Body of pancreas (tissue), 4 donors: ENCODE measurements around the gene ARHGEF28. TPM values are rescaled to one million over a fixed set of nuclear protein-coding genes. Genes with fewer than 3 reads are reported as not detected.

Experiments used
- ATAC-seq: fragments of 150-250 bp; one replicate; pipeline ENCODE4 v1.9.1; 2016
- DNase-seq, 4 donors: peaks; one replicate each; pipeline ENCODE4 v3.0.0-alpha.2; 2019
- H3K27ac ChIP-seq, 4 donors: fragments of 200-600 bp; sonication (generic); 1 replicate in 3 of 4; 2 replicates in 1 of 4; pipeline versions ENCODE4 v1.5.1 to v1.6.1; 2016 to 2019; ENCODE audit warnings: mild to moderate bottlenecking in 1 of 4, mixed read lengths in 1 of 4, moderate library complexity in 1 of 4
- H3K27me3 ChIP-seq, 2 donors: fragments of 200-600 bp; sonication (generic); one replicate each; pipeline ENCODE4 v1.6.0; 2016; ENCODE audit warnings: mild to moderate bottlenecking in 1 of 2
- H3K36me3 ChIP-seq, 2 donors: fragments of 200-600 bp; sonication (generic); replicated peaks in 1 of 2; 2 replicates each; pipeline ENCODE4 v1.5.1; 2016; ENCODE audit warnings: low read depth in 2 of 2; ENCODE audit not compliant: insufficient read depth in 1 of 2
- H3K4me1 ChIP-seq: fragments of 200-600 bp; sonication (generic); one replicate; pipeline ENCODE4 v1.6.0; 2016
- H3K4me3 ChIP-seq, 2 donors: fragments of 200-600 bp; sonication (generic); 1 replicate in 1 of 2; 2 replicates in 1 of 2; pipeline ENCODE4 v1.5.1; 2016 to 2019
- H3K9me3 ChIP-seq, 3 donors: fragments of 200-600 bp; sonication (generic); 1 replicate in 2 of 3; 2 replicates in 1 of 3; pipeline ENCODE4 v1.5.1; 2016
- CTCF ChIP-seq, 7 experiments: fragments of 450-650 bp in 4 of 7; fragments of 200-600 bp in 3 of 7; sonication (generic) in 3 of 7; IDR thresholded peaks; one replicate each; pipeline ENCODE4 v1.5.1; 2016 to 2019; ENCODE audit warnings: antibody characterized with exemption in 7 of 7
- POLR2A ChIP-seq, 3 donors: fragments of 450-650 bp; IDR thresholded peaks; one replicate each; pipeline ENCODE4 v1.6.1; 2016; ENCODE audit warnings: antibody characterized with exemption in 3 of 3, mild to moderate bottlenecking in 2 of 3
- WGBS, 2 donors: methylation state at CpG; one replicate each; pipeline ENCODE4 v1.1.5; 2017; 5-methylcytosine and 5-hydroxymethylcytosine counted together
- intact Hi-C: fragments of 100-400 bp; cut with DNase I; formaldehyde crosslinking; loops from one replicate; pipeline ENCODE4 v1.15.1; 2023
- total RNA-seq, 2 donors: library from RNA; depleted of rRNA; stranded (reverse); fragments of >200 nt; gene quantifications; one replicate each; pipeline ENCODE4 v1.1.0, GENCODE V29; 2016

Gene ARHGEF28
- total RNA-seq, 2 donors from 2014 or later, result 63.0 to 67.2 TPM

- no peak for DNase-seq
- intact Hi-C loops, result no loop called here
- no peak for ATAC-seq
- WGBS, 2 donors, result 87 to 95% methylated on average over 2 of the region's 2 CpGs
- Histone ChIP-seq H3K27ac (no peak overlapping the region), H3K27me3 (no peaks in the 10 kb centered on the region), H3K4me1 (no peaks in the 10 kb centered on the region), H3K9me3 (no peaks in the 10 kb centered on the region), H3K36me3 (no peaks in the 10 kb centered on the region), H3K4me3 (no peak overlapping the region)
- no peak for TF ChIP-seq CTCF (IDR thresholded peaks at IDR 0.05)
- no peak for TF ChIP-seq POLR2A (IDR thresholded peaks at IDR 0.05)
Observed at GRCh38 chr5:73968246-73968645, 342.2 kb downstream of the ARHGEF28 start.

- no peaks in the 10 kb centered on the region for H3K36me3 ChIP-seq
- no peaks in the 10 kb centered on the region for H3K9me3 ChIP-seq
- intact Hi-C loops, result no loop called here
- no peak for ATAC-seq
- no peaks in the 10 kb centered on the region for H3K4me1 ChIP-seq
- no peaks in the 10 kb centered on the region for H3K27me3 ChIP-seq
- no peak overlapping the region for H3K27ac ChIP-seq
- TF ChIP-seq CTCF (IDR thresholded peaks at IDR 0.05) (no peak), POLR2A (IDR thresholded peaks at IDR 0.05) (no peak)
- 44 to 56% methylated on average over 8 of the region's 8 CpGs for WGBS, 2 donors
- no peak for DNase-seq
- no peak overlapping the region for H3K4me3 ChIP-seq
Observed at GRCh38 chr5:73968729-73969128, 342.7 kb downstream of the ARHGEF28 start.

DNA sequence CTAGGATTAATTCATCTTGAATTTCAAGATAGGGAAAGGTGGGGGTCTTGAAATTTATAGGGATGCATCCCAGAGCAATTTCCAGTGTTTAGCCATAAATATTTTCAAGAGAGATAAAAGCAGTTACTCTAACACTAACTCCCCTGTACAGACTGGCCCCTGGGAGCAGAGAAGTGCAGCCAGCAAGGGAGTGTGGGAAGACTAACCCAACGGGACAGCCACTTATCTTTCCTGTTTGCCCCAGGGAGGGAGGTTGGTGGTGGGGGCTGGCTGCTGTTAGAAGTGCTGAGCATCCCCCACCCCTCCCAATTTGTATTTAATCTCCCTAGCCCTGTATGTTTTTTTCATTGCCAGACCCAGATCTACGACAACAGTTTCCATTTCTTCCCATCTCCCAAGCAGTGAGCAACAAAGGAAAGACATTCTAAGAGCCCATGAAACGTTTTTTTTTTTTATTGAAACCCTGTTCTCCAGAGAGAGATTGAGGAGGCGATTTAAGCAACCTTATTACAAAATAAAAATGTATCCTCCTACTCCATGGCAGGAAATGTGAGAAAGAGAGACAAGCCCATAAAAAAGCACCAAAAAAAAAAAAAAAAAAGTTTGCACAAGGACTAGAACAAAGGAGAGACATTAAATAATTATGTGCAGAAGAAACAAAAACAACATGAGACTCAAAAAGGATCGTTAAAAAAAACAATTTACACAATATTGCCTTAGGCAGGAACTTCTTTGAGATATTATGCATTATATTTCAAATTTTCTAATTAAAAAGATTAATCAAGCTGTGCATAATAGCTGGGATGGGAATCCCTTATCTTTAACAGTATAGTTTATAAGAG lies 343.4 kb downstream of the ARHGEF28 start:
- H3K36me3 ChIP-seq, result no peaks in the 10 kb centered on the region
- H3K27ac ChIP-seq, result no peak overlapping the region
- H3K27me3 ChIP-seq, result no peaks in the 10 kb centered on the region
- WGBS, 2 donors, result 38 to 45% methylated on average over 5 of the region's 5 CpGs
- no peaks in the 10 kb centered on the region for H3K9me3 ChIP-seq
- intact Hi-C loops, result no loop called here
- no peak for DNase-seq
- ATAC-seq, result no peak
- peaks cover 2% of the 10 kb centered on the region for H3K4me1 ChIP-seq
- no peak overlapping the region for H3K4me3 ChIP-seq
- no peak for TF ChIP-seq POLR2A (IDR thresholded peaks at IDR 0.05)
- TF ChIP-seq CTCF (IDR thresholded peaks at IDR 0.05), result no peak

DNA sequence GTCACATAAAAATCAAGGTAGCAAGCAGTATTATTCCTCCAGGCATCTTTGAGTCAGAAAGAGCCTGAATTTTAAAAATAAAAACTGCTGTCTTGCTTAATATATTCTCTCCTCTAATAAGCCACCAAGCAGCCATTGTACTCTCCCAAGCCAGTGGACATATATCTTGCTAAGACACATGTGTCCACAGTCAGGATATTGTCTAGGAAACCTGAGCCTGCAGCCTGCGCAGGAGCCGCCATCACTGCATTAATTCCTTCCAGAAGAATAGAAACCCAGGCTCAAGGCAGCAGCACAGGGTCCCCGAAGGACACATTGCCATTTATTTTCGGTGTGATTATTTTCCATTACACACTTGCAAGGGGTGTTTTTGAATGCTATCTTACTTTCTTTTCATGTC lies 345.3 kb downstream of the ARHGEF28 start:
- ATAC-seq, result no peak
- no peak for DNase-seq
- Histone ChIP-seq H3K9me3 (no peaks in the 10 kb centered on the region), H3K36me3 (no peaks in the 10 kb centered on the region), H3K4me1 (peaks cover 6% of the 10 kb centered on the region), H3K27ac (no peak overlapping the region), H3K4me3 (no peak overlapping the region), H3K27me3 (no peaks in the 10 kb centered on the region)
- intact Hi-C loops, result no loop called here
- 91 to 95% methylated on average over 4 of the region's 4 CpGs for WGBS, 2 donors
- TF ChIP-seq POLR2A (IDR thresholded peaks at IDR 0.05) (no peak), CTCF (IDR thresholded peaks at IDR 0.05) (no peak)

- Histone ChIP-seq H3K4me1 (peaks cover 6% of the 10 kb centered on the region), H3K4me3 (no peak overlapping the region), H3K27ac (no peak overlapping the region), H3K9me3 (no peaks in the 10 kb centered on the region), H3K36me3 (no peaks in the 10 kb centered on the region), H3K27me3 (no peaks in the 10 kb centered on the region)
- TF ChIP-seq POLR2A (IDR thresholded peaks at IDR 0.05), result no peak
- no peak for TF ChIP-seq CTCF (IDR thresholded peaks at IDR 0.05)
- 81 to 85% methylated on average over 3 of the region's 3 CpGs for WGBS, 2 donors
- intact Hi-C loops, result no loop called here
- DNase-seq, result no peak
- no peak for ATAC-seq
Observed at GRCh38 chr5:73973135-73973534, 347.1 kb downstream of the ARHGEF28 start.
